SK-N-SH treated with all-trans-retinoic acid at 6 μM for 48 hours (cell line): ENCODE measurements around the gene CSK.

Experiments used
- ATAC-seq: fragments of 200-7000 bp; cut with Tn5 transposase; 3 replicates; pipeline ENCODE4 v1.9.1; 2020; ENCODE audit warnings: mild to moderate bottlenecking, moderate library complexity
- ARNTL ChIP-seq: fragments of 450-650 bp; formaldehyde crosslinking; IDR thresholded peaks from 2 replicates; pipeline ENCODE4 v1.5.0; 2020; ENCODE audit warnings: low read depth, mild to moderate bottlenecking, moderate library complexity, borderline replicate concordance
- BACH2 ChIP-seq: fragments of 250-450 bp; sonication (Bioruptor Pico); IDR thresholded peaks from 2 replicates; pipeline ENCODE4 v1.9.0; 2021; ENCODE audit warnings: mild to moderate bottlenecking, borderline replicate concordance
- CREB5 ChIP-seq: fragments of 250-450 bp; sonication (Bioruptor Pico); IDR thresholded peaks from 2 replicates; pipeline ENCODE4 v1.5.1; 2020; ENCODE audit warnings: low read depth, mild to moderate bottlenecking, moderate library complexity
- CSRNP3 ChIP-seq: fragments of 250-450 bp; sonication (Bioruptor Pico); IDR thresholded peaks from 2 replicates; pipeline ENCODE4 v1.5.1; 2021; ENCODE audit warnings: mild to moderate bottlenecking, moderate library complexity
- ESRRG ChIP-seq: fragments of 250-450 bp; sonication (Bioruptor Pico); IDR thresholded peaks from 2 replicates; pipeline ENCODE4 v1.6.1; 2021; ENCODE audit warnings: mild to moderate bottlenecking
- GLIS3 ChIP-seq: fragments of 250-450 bp; sonication (Bioruptor Pico); IDR thresholded peaks from 2 replicates; pipeline ENCODE4 v1.5.0; 2020; ENCODE audit warnings: mild to moderate bottlenecking, moderate library complexity
- ISL1 ChIP-seq: fragments of 250-450 bp; sonication (Bioruptor Pico); IDR thresholded peaks from 2 replicates; pipeline ENCODE4 v2.1.2; 2022; ENCODE audit warnings: mild to moderate bottlenecking, moderate library complexity
- OSR1 ChIP-seq: fragments of 250-450 bp; sonication (Bioruptor Pico); IDR thresholded peaks from 2 replicates; pipeline ENCODE4 v1.8.0; 2022; ENCODE audit warnings: moderate library complexity, mild to moderate bottlenecking, inconsistent platforms
- PATZ1 ChIP-seq: fragments of 250-450 bp; sonication (Bioruptor Pico); IDR thresholded peaks from 2 replicates; pipeline ENCODE4 v1.8.0; 2020; ENCODE audit warnings: mild to moderate bottlenecking, moderate library complexity, borderline replicate concordance
- POU6F1 ChIP-seq: fragments of 250-450 bp; sonication (Bioruptor Pico); IDR thresholded peaks from 2 replicates; pipeline ENCODE4 v1.8.0; 2021; ENCODE audit warnings: low read depth, mild to moderate bottlenecking, moderate library complexity, borderline replicate concordance
- PPARA ChIP-seq: fragments of 250-450 bp; sonication (Bioruptor Pico); IDR thresholded peaks from 2 replicates; pipeline ENCODE4 v1.5.0; 2020; ENCODE audit warnings: mild to moderate bottlenecking, borderline replicate concordance
- RARB ChIP-seq: fragments of 250-450 bp; sonication (Bioruptor Pico); IDR thresholded peaks from 2 replicates; pipeline ENCODE4 v1.8.0; 2021; ENCODE audit warnings: mild to moderate bottlenecking, moderate library complexity
- SNAI2 ChIP-seq: fragments of 250-450 bp; sonication (Bioruptor Pico); IDR thresholded peaks from 2 replicates; pipeline ENCODE4 v1.5.0; 2020; ENCODE audit warnings: mild to moderate bottlenecking, moderate library complexity
- TCF4 ChIP-seq: fragments of 250-450 bp; sonication (Bioruptor Pico); IDR thresholded peaks from 2 replicates; pipeline ENCODE4 v1.8.0; 2021; ENCODE audit warnings: mild to moderate bottlenecking, moderate library complexity, borderline replicate concordance
- TOX ChIP-seq: fragments of 250-450 bp; sonication (Bioruptor Pico); IDR thresholded peaks from 2 replicates; pipeline ENCODE4 v1.8.0; 2021; ENCODE audit warnings: mild to moderate bottlenecking, moderate library complexity, borderline replicate concordance
- ZC3H10 ChIP-seq: fragments of 250-450 bp; sonication (Bioruptor Pico); IDR thresholded peaks from 2 replicates; pipeline ENCODE4 v1.5.1; 2021; ENCODE audit warnings: mild to moderate bottlenecking, moderate library complexity
- ZFP3 ChIP-seq: fragments of 250-450 bp; sonication (Bioruptor Pico); IDR thresholded peaks from 2 replicates; pipeline ENCODE4 v1.5.0; 2020; ENCODE audit warnings: mild to moderate bottlenecking, moderate library complexity
- ZFP30 ChIP-seq: fragments of 450-650 bp; formaldehyde crosslinking; IDR thresholded peaks from 2 replicates; pipeline ENCODE4 v1.5.0; 2022; ENCODE audit warnings: mild to moderate bottlenecking, moderate library complexity
- ZNF565 ChIP-seq: fragments of 450-650 bp; formaldehyde crosslinking; conservative IDR thresholded peaks from 2 replicates; pipeline ENCODE4 v1.5.0; 2020; ENCODE audit warnings: low read depth, mild to moderate bottlenecking, moderate library complexity
- ZNF70 ChIP-seq: fragments of 450-650 bp; formaldehyde crosslinking; IDR thresholded peaks from 2 replicates; pipeline ENCODE4 v1.5.0; 2020; ENCODE audit warnings: mild to moderate bottlenecking, moderate library complexity
- ZNF8 ChIP-seq: fragments of 450-650 bp; formaldehyde crosslinking; IDR thresholded peaks from 2 replicates; pipeline ENCODE4 v1.5.0; 2020; ENCODE audit warnings: mild to moderate bottlenecking, moderate library complexity

CSK gene

GRCh38 chr15:74820056-74820455, 38.2 kb downstream of the CSK start (continued):
- TF ChIP-seq PATZ1 (CRISPR knock-in tag) (no peak), ZNF70 (no peak)
- TF ChIP-seq, all 23 proteins: peak for 0

- no peak for ATAC-seq
- TF ChIP-seq ISL1 (no peak), OSR1 (CRISPR knock-in tag) (no peak), ZFP3 (CRISPR knock-in tag) (no peak), ZNF565 (CRISPR knock-in tag) (no peak), ZNF8 (no peak), SNAI2 (CRISPR knock-in tag) (no peak), RARB (CRISPR knock-in tag) (no peak), ESRRG (CRISPR knock-in tag) (no peak), PATZ1 (CRISPR knock-in tag) (no peak), CREB5 (no peak), GLIS3 (CRISPR knock-in tag) (no peak), ARNTL (CRISPR knock-in tag) (no peak), ZC3H10 (CRISPR knock-in tag) (no peak), BACH2 (no peak), TOX (CRISPR knock-in tag) (no peak), PPARA (no peak), CSRNP3 (CRISPR knock-in tag) (no peak)
- TF ChIP-seq, all 23 proteins: peak for 0
Observed at GRCh38 chr15:74821091-74821789, 39.4 kb downstream of the CSK start.

GRCh38 chr15:74821790-74822158, 39.9 kb downstream of the CSK start:
- ATAC-seq, result no peak
- no peak for TF ChIP-seq POU6F1
- TF ChIP-seq ZNF8, result no peak

- ATAC-seq, result no peak
- TF ChIP-seq GLIS3 (CRISPR knock-in tag) (no peak), BACH2 (no peak), ZFP3 (CRISPR knock-in tag) (no peak), ZFP30 (CRISPR knock-in tag) (no peak), ISL1 (no peak), ZNF8 (no peak), PATZ1 (CRISPR knock-in tag) (no peak), ZC3H10 (CRISPR knock-in tag) (no peak), ARNTL (CRISPR knock-in tag) (no peak), CREB5 (no peak), CSRNP3 (CRISPR knock-in tag) (no peak), TCF4 (CRISPR knock-in tag) (no peak), POU6F1 (no peak)
Observed at GRCh38 chr15:74822233-74822632, 40.4 kb downstream of the CSK start.
